Activated T-cell treated with anti-CD3 and anti-CD28 coated beads for 1 hour (primary cell): Measurements from ENCODE around the gene RPH3AL.
"Not testable (repeated sequence)": the region's sequence is repeated elsewhere in the genome, so short reads cannot be mapped to it uniquely, and the experiment has no call there.

Experiments used
- DNase-seq: peaks from one replicate; pipeline ENCODE4 v3.0.0-alpha.2; 2020; ENCODE audit warnings: low read depth

RPH3AL gene

GRCh38 chr17:237406-237955 lies 115.1 kb downstream of the RPH3AL start:
- DNase-seq, result no peak

DNA sequence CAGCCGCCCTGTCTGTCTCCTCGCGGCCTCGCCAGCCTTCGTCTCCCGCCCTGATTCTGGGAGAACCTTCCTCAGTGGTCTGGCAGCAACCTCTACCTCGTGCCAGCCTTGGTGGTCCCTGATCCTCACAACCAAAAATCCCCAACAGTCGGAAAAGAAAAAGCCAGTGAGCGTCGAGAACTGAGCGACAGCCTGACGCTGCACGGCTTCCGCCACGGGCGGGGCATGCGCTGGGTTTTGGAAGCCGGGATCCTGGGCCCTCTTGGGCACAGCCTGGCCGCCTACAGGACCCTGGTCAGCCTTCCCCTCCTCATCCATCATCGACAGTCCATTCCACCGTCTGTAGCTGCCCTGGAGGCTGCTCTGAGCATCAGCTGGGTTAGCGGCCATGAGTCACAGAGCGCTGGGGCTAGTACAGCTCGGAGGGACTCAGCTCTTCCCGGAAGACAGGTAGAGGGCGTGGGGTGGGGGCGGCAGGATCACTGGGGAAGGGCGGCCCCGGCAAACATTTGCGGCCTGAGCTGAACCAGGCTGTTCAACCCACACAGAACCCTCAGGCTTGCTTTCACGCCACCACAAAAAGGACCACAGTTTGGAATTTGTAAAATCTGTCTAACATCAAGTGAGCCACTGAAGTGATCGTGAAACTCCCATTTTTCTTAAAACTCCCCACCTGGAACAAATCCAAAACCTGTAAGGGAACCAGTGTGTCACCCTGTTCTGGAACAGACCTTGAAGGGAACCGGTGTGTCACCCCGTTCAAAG lies 115.8 kb downstream of the RPH3AL start:
- DNase-seq, result no peak

- no peak for DNase-seq
Observed at GRCh38 chr17:235831-236640, 116.6 kb downstream of the RPH3AL start.

GRCh38 chr17:234994-235830 lies 117.4 kb downstream of the RPH3AL start:
- not testable (repeated sequence) for DNase-seq

GRCh38 chr17:234163-234993 lies 118.2 kb downstream of the RPH3AL start:
- DNase-seq, result not testable (repeated sequence)

- no peak for DNase-seq
Observed at GRCh38 chr17:233473-233941, 119.1 kb downstream of the RPH3AL start.

DNA sequence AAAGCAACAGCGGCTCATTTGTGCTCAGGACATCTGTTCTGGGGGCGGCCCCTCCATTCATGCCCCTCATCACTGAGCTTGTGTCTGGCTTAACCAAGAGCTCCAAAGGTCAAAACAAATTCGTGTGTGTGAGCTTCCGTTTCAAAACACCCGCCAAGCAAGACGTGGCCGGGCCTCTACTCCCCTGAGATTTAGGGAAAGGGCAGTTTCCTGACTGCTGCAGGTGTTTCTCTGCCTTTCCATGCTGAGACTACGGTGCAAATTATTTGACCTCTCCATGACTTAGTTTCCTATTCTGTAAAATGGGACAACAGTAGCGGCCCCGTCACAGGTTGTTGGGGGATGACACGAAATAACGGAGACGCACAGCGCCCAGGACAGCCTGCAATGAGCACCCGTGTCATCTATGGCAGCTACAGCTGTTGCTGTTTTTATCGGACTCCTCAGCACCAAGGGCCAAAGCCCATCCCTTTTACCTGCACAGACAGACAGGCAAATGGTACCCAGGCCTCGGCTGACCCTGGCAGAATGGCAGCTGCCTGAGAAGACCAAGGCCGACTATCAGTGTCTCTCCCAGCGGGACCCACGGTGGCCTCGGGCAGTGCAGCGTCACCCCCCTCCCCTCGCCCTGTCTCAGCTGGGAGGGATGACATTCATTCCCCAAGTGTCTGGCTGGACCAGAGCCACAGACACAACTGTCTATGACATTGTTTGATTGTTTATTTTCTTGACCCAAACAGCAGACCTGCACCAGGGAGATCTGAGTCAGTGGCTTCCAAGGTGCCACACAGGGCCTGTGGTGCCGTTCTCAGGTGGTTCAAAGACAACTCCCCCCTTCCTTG lies 120.4 kb downstream of the RPH3AL start:
- no peak for DNase-seq

GRCh38 chr17:231191-231965 lies 121.2 kb downstream of the RPH3AL start:
- DNase-seq, result no peak

GRCh38 chr17:230395-230770 lies 122.2 kb downstream of the RPH3AL start:
- no peak for DNase-seq

DNA sequence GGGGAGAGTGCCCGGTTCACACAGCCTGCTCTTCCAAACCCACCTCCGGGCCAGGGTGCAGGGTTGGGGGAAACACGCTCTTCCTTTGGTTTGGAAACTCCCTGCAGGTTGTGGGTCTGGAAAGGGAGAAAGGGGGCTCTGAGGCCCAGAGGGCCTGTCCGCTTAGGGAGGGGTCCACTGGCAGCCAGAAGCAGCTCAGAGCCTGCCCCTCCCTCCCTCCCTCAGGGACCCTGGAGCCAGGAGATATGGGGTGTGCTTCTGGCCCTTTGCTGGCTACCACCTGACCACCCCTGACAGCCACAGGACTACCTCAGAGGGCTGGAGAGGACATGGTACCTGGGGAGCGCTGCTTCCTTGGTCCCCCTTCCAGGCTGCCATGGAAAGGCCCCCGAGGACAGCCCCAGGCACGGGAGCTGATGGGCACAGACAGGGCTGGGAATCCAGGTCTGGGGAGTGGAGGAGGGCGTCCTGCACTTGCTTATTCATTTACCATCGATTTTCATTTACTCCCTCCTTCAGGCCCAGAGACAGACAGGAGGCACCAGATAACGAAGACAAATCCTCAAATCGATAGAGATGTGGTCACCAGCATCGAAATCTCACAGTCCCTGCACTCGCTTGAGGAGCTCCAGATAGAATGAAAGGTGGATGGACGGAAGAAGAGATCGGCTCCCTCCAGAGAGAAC lies 122.8 kb downstream of the RPH3AL start:
- no peak for DNase-seq

GRCh38 chr17:228951-229708 lies 123.5 kb downstream of the RPH3AL start:
- no peak for DNase-seq

- DNase-seq, result no peak
Observed at GRCh38 chr17:227946-228615, 124.5 kb downstream of the RPH3AL start.

- no peak for DNase-seq
Observed at GRCh38 chr17:227078-227945, 125.3 kb downstream of the RPH3AL start.

DNA sequence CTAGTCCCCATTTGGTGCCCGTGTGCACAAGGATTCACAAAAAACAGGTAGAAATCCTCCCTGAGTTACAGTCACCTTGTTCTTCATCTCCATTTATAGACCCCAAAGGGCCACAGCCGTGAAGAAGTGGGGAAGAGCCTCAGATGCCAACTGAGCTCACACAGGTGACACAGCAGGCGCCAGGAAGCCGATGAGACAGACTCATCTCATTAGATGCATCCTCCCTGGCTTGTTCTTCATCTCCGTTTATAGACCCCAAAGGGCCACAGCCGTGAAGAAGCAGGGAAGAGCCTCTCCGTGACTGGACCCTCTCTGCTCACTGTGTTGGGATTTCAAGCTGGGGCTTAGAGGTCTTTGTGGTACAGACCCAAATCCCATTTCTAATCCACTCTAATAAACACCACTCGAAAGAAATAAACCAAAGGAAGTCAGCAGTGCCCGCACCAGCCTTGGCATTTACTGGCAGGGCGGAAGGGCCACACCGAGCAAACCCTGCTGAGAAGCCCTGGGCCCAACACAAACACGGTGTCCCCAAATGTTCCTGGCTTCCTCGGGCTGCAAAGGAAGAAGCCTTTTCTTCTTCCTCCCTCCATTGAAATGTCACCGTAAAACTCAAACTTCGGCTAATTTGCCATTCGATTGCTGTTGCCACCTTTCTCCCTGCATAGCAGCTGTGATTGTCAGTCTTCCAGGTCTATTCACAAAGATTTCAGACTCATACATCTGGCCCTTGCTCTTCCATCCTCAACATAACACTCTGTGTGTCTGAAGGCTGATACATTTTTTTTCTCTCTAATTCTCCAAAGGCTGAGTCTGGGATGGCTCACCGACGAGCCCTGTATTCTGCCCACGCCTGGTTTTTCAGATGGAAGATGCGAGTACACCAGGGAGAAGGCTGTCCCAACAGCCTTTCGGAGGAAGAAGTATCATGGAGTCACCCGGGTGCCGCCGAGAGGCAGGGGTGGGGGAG lies 126.2 kb downstream of the RPH3AL start:
- DNase-seq, result no peak

DNA sequence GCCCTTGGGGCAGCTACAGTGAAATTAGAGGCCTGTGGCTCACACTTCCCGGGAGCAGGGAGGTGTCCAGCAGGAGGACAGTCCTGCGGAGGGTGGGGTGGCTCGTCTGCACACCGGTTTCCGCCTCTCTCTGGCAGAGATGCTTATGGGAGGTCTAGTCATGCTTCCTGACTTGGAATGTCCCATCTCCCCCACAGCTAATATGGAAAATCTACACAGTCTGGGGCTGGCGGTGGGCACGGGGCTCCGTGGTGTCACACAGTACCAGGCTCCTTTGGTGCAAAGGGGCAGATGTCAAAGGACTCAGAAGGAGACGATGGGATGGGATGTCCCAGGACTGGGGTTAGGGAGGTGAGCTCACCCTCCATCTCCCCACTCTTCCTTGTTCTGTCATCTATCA lies 127.1 kb downstream of the RPH3AL start:
- no peak for DNase-seq
